WI38 (cell line): ENCODE measurements around the gene MAN1A2.

Source experiments
- H3K4me3 ChIP-seq: 2 replicates; pipeline ENCODE4 v1.5.1; 2011; ENCODE audit warnings: low read depth, mild to moderate bottlenecking, control low read depth, low read length
- CTCF ChIP-seq: IDR thresholded peaks from 2 replicates; pipeline ENCODE4 v1.5.1; 2012; ENCODE audit warnings: low read depth, mild to moderate bottlenecking, control low read depth, low read length

MAN1A2 gene

GRCh38 chr1:117392771-117393170 is 25.5 kb downstream of the MAN1A2 start:
- no peak overlapping the region for H3K4me3 ChIP-seq
- no peak for TF ChIP-seq CTCF

- H3K4me3 ChIP-seq, result no peak overlapping the region
- TF ChIP-seq CTCF, result no peak
Observed at GRCh38 chr1:117396074-117396473, 28.8 kb downstream of the MAN1A2 start.

- no peak for TF ChIP-seq CTCF
- no peak overlapping the region for H3K4me3 ChIP-seq
Observed at GRCh38 chr1:117396636-117397035, 29.4 kb downstream of the MAN1A2 start.

DNA sequence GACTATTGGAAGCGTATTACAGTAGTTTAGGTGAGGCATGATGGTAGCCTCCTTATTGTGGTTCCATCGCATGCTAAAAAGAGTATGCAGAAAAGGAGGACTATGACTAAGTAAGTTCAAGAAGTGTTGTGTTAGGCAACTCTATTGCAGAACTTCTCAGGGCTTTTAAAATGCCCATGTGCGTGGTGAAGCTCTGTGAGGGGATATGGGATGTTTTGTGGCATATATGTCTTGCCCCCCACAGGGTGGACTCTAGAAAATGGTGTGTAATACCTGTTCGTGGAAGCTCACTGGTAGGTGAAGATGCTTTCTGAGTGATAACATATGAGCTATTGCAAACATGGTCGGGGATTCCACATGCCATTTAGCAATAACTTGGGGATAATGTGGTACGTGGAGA is 31.7 kb downstream of the MAN1A2 start:
- no peak for TF ChIP-seq CTCF
- H3K4me3 ChIP-seq, result no peak overlapping the region

GRCh38 chr1:117401761-117402160 is 34.5 kb downstream of the MAN1A2 start:
- no peak for TF ChIP-seq CTCF
- no peak overlapping the region for H3K4me3 ChIP-seq

DNA sequence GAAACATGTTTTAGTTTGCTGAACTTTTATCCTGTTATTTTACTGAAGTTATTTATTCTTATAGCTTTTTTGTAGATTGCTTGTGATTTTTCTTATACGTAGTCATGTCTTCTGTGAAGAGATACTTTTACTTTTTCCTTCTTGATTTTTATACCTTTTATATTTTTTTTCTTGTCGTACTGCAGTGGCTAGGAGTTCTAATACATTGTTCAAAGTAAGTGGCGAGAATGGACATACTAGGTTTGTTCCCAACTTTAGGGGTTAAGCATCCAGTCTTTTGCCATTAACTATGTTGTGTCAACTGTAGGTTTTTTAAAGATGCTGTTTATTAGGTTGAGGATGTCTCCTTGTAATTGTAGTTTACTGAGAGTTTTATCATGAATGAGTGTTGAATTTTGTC is 36.3 kb downstream of the MAN1A2 start:
- no peak overlapping the region for H3K4me3 ChIP-seq

GRCh38 chr1:117405042-117405441 is 37.8 kb downstream of the MAN1A2 start:
- no peak for TF ChIP-seq CTCF

More for the DNA sequence above, 36.3 kb downstream of the MAN1A2 start:
- TF ChIP-seq CTCF, result no peak

More at GRCh38 chr1:117405042-117405441, 37.8 kb downstream of the MAN1A2 start:
- H3K4me3 ChIP-seq, result no peak overlapping the region
